HG03095 (cell line): ENCODE data around the gene TMPRSS9.
"Not testable (repeated sequence)": the region's sequence is repeated elsewhere in the genome, so short reads cannot be mapped to it uniquely, and the experiment has no call there.

ENCODE experiments used
- ATAC-seq: cut with Tn5 transposase; IDR thresholded peaks from one replicate; pipeline ENCODE4 v1.9.1; 2021; ENCODE audit warnings: moderate library complexity; ENCODE audit not compliant: unreplicated experiment

The TMPRSS9 gene

DNA sequence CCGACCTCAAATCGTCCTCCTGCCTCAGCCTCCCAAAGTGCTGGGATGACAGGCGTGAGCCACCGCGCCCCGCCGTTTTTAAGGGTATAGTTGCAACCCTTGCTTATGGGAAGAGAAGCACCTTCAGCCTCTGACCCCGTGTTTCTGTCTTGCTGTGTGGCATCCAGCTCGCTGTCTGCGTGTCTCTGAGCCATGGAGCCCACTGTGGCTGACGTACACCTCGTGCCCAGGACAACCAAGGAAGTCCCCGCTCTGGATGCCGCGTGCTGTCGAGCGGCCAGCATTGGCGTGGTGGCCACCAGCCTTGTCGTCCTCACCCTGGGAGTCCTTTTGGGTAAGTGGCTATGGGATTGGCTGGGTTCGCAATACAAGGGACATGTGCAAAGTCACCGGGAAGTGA lies 29.5 kb downstream of the TMPRSS9 start:
- ATAC-seq: no peak

DNA sequence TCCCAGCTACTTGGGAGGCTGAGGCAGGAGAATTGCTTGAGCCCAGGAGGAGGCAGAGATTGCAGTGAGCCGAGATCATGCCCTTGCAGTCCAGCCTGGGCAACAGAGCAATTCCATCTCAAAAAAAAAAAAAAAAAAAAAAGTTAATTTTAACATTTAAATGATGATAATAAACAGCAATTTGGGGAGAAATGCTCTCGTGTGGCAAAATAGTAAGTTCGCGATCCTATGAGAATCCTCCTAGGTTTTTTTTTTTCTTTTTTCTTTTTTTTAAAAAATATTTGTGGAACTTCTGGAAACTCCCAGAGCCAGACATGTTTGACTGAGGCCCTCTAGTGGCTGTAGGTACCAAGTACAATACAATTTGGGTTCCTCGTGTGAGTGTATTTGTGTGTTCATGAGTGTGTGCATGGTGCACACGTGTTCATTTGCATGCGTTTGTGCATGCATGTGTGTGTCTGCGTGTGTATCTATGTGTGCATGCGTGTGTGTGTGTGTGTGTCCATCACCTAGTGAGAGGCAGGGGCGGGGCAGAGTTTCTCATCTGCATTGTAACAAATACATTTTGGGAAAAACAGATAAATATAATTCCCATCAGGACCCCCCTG lies 31.2 kb downstream of the TMPRSS9 start:
- no peak for ATAC-seq

DNA sequence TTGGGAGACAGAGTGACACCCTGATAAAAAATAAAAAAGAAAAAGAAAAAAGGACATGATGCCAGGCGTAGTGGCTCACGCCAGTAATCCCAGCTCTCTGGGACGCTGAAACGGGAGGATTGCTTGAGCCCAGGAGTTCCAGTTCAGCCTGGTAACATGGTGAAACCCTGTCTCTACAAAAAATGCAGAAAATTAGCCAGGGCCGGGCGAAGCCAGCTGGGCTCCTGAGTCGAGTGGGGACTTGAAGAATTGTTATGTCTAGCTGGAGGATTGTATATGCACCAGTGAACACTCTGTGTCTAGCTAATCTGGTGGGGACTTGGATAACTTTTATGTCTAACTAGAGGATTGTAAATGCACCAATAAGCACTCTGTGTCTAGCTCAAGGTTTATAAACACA lies 32.3 kb downstream of the TMPRSS9 start:
- no peak for ATAC-seq

DNA sequence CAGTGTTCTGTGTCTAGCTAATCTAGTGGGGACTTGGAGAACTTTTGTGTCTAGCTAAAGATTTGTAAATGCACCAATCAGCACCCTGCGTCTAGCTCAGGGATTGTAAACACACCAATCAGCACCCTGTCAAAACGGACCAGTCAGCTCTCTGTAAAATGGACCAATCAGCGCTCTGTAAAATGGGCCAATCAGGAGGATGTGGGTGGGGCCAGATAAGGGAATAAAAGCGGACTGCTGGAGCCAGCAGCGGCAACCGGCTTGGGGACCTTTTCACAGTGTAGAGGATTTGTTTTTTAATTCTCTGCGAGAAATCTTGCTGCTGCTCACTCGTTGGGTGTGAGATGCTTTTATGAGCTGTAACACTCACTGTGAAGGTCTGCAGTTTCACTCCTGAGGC lies 32.8 kb downstream of the TMPRSS9 start:
- ATAC-seq: not testable (repeated sequence)

DNA sequence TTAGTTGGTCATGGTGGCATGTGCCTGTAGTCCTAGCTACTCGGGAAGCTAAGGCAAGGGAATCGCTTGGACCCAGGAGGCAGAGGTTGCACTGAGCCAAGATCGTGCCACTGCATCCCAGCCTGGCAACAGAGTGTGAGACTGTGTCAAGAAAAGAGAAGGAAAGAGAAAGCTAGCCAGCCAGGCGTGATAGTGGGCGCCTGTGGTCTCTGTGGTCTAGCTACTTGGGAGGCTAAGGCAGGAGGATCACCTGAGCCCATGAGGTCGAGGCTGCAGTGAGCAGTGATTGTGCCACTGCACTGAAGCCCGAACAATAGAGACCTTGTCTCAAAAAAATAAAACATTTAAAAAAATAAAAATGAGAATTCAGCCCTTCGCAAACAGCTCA lies 34.0 kb downstream of the TMPRSS9 start:
- no peak for ATAC-seq

DNA sequence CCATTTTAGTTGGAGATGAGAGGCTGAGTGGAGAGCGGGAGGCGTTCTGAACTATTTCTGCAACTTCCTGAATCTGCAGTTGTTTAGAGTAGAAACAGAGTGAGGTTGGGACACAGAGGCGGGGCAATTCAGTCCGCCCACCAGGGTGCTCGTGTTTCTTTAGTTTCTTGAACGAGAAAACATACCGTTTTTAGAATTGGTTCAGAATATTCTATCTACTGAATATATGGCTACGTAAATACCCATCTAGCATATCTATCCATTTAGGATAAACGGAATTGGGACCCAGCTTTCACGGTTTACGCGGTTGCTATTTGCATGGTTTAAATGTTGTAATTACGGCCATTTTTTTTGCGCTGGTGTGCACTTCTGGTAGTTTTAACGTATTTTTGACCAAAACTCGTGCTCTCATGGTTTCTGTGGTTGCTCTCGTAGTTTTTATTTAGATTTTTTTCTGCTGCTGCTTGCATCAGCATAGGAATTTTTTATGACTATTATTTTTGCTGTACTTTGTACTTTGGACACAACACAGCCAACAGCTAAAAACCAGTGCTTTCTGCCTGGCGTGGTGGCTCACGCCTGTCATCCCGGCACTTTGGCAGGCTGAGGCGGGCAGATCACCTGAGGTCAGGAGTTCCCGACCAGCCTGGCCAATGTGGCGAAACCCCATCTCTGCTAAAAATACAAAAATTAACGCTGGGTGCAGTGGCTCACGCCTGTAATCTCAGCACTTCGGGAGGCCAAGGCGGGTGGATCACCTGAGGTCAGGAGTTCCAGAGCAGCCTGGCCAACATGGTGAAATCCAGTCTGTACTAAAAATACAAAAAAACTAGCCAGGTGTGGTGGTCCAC lies 34.6 kb downstream of the TMPRSS9 start:
- ATAC-seq: no peak

DNA sequence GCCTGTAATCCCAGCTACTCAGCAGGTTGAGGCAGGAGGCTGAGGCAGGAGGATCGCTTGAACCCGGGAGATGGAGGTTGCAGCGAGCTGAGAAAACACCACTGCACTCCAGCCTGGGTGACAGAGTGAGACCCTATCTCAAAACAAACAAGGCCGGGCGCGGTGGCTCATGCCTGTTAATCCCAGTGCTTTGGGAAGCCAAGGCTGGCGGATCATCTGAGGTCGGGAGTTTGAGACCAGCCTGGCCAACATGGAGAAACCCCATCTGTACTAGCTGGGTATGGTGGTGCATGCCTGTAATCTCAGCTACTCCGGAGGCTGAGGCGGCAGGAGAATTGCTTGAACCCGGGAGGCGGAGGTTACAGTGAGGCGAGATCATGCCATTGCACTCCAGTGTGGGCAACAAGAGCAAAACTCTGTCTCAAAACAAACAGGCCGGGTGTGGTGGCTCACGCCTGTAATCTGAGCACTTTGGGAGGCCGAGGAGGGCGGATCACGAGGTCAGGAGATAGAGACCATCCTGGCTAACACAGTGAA lies 35.3 kb downstream of the TMPRSS9 start:
- ATAC-seq: not testable (repeated sequence)

DNA sequence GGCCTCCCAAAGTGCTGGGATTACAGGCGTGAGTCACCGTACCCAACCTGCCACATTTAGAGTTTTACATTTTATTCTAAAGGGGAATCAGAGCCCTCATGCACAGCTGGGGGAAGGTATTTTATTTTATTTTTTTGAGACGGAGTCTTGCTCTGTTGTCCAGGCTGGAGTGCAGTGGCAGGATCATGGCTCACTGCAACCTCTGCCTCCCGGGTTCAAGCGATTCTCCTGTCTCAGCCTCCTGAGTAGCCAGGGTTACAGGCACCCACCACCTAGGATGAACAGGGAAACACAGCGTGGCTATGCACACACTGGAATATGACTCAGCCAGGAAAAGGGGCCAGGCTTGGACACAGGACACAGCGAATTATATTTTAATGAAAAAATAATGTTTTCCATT lies 37.1 kb downstream of the TMPRSS9 start:
- ATAC-seq: not testable (repeated sequence)

DNA sequence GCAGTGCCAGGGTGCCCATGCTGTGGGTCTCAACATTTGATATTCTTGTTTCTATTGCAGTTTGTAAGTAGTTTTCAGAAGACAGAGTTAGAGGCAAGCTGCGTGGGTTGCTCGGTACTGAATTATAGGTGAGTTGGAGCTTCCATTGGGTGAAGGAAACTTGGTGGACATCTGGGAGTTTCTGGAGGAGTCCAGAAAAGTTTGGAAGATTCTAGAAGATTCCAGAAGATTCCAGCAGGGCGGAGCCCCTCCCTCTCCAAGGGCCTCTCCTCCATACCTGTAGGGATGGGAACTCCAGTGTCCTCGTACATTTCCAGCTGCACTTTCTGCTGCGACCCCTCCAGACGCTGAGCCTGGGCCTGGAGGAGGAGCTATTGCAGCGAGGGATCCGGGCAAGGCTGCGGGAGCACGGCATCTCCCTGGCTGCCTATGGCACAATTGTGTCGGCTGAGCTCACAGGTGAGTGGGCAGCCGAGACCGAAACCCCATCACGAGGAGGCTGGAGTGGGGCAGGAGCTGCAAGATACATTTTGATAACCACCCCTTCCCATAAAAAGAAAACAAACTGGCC lies 38.8 kb downstream of the TMPRSS9 start:
- ATAC-seq: no peak

DNA sequence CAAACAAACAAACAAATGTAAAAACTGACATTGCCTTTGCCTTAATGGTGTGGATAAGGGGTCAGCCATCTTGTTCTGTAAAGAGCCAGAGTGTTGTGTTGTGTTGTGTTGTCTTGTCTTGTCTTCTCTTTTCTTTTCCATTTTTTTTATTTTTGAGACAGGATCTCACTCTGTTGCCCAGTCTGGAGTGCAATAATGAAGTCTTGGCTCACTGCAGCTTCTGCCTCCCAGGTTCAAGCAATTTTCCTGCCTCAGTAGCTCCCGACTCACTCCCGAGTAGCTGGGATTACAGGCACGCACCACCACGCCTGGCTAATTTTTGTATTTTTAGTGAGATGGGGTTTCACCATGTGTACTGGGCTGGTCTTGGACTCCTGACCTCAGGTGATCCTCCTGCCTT lies 39.5 kb downstream of the TMPRSS9 start:
- no peak for ATAC-seq

DNA sequence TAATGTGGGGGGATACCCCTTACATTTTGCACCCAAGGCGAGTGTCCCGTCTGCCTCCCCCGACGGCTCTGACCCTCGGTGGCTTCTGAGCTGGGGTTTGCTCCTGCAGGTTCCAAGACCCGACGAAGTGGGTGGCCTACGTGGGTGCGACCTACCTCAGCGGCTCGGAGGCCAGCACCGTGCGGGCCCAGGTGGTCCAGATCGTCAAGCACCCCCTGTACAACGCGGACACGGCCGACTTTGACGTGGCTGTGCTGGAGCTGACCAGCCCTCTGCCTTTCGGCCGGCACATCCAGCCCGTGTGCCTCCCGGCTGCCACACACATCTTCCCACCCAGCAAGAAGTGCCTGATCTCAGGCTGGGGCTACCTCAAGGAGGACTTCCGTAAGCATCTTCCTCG lies 48.2 kb downstream of the TMPRSS9 start:
- no peak for ATAC-seq

DNA sequence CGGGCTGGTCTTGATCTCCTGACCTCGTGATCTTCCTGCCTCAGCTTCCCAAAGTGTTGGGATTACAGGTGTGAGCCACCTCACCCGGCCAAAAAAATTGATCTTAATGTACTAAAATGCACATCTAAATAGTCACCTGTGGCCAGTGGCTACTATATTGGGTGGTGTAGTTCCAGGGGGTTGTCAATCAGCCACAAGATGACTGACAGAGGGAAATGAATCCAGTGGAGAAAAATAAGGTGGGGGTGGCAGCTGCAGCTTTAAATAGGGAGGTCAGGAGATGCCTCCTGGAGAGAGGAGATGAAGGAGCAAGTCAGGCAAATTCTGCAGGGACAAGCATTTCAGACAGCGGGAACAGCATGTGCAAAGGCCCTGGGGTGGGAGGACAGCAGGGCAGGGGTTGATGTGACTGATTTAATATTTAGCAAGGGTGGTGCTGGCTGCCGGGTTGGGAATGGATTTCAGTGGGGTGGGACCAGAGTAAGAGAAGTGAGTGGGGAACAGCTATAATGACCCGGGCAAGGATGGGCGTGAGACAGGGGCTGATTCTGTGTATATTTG lies 49.4 kb downstream of the TMPRSS9 start:
- no peak for ATAC-seq

DNA sequence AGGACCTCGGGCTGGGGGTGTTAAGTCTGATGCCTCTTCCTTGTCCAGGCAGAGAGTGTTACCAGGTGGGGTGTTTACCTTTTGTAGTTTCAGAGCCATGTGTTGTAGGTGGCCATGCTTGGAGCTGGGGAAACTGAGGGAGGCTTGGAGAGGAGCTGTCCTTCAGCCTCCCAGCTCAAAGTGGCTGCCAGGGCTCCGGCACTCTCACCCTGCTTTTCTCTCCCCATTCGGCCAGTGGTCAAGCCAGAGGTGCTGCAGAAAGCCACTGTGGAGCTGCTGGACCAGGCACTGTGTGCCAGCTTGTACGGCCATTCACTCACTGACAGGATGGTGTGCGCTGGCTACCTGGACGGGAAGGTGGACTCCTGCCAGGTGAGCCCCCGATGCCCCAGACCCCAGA lies 50.0 kb downstream of the TMPRSS9 start:
- no peak for ATAC-seq

DNA sequence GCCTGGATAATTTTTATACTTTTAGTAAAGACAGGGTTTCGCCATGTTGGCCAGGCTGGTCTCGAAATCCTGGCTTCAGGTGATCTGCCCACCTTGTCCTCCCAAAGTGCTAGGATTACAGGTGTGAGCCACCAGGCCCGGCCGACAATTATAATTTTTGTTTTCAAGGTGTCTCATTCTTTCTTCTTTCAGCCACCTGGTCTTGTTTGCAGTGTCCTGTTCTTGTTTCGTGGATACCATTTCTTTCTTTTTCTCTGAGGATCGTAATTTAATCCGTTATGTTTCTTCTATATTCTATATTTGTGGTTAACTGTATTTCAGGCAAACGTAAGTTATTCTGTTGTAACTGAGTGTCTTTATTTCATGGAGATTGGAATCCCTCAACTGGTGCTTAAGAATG lies 51.6 kb downstream of the TMPRSS9 start:
- no peak for ATAC-seq

DNA sequence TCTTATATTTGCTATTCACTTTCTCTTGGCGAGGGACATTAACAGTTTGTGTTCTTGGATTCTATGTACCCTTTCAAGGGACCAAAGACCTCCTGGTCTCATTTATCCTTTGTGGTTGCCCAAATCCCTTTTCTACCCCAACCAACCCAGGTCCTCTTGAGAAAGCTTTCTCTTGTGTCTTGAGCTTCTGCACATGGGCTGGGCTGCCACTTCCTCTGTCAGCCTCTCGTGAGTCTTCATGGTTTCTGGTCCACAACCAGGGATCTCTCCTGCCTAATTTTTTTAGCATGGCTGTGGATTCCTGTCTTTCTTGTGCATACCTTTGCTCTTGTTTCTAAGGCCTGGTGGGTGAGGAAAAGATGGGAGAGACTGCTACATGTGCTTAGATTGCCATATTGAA lies 52.4 kb downstream of the TMPRSS9 start:
- no peak for ATAC-seq

DNA sequence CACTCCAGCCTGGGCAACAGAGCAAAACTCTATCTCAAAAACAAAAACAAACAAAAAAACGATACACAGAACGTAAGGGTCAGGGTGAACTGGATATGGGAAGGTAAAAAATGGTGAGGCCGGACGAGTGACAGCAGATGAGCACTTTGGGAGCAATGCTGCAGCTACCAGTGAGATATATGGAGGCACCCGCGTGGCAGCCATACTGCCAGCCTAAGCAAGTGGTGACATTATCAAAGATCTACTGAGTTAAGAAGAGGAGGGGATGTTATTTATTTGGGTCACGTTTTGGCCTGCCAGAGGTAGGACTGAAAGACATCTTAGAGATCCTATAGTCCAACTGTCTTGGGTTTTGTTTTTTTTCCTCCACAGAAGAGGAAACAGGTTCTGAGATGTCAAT lies 53.1 kb downstream of the TMPRSS9 start:
- no peak for ATAC-seq

DNA sequence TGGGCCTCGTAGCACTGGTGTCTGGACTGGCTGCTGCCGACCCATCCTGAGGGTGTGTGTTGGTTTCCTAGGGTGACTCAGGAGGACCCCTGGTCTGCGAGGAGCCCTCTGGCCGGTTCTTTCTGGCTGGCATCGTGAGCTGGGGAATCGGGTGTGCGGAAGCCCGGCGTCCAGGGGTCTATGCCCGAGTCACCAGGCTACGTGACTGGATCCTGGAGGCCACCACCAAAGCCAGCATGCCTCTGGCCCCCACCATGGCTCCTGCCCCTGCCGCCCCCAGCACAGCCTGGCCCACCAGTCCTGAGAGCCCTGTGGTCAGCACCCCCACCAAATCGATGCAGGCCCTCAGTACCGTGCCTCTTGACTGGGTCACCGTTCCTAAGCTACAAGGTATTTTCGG lies 53.6 kb downstream of the TMPRSS9 start:
- no peak for ATAC-seq

DNA sequence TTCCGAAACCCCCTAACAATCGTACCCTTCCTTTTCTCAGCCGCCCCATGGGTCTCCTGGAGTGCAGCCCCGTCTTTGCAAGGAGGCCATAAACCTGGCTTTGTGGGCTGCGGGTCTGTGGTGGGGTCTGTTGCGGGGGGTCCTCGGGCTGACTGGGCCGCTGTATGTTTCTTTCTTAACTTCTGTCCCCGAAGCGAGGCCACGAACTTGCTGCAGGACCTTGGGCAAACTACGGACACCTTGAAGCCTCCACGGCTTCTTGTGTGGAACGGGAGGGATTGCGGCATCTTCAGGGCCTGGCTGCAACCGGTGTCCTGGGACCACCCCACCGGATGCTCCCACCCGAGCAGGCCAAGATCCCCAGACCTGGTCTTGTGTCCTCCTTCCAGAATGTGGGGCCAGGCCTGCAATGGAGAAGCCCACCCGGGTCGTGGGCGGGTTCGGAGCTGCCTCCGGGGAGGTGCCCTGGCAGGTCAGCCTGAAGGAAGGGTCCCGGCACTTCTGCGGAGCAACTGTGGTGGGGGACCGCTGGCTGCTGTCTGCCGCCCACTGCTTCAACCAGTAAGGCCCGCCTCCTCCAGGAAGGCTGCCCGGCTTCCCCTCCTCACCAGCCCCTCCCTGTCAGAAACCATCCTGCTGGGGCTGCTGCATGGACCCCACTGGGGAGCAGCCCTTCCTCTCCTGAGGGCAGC lies 55.4 kb downstream of the TMPRSS9 start:
- no peak for ATAC-seq

DNA sequence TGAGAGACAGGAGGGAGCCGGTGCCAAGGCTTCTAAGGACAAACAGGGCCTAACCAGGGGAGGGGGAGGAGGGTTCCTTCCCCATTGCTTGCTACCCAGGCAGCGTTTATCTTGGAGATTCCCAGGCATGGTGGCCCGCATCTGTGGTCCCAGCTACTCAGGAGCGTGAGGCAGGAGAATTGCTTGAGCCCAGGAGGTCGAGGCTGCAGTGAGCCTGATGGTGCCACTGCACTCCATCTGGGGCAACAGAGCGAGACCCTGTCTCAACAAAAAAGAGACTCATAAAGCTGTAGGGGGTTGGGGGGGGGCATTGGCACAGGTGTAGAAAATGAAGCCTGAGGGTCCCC lies 55.9 kb downstream of the TMPRSS9 start:
- ATAC-seq: no peak

DNA sequence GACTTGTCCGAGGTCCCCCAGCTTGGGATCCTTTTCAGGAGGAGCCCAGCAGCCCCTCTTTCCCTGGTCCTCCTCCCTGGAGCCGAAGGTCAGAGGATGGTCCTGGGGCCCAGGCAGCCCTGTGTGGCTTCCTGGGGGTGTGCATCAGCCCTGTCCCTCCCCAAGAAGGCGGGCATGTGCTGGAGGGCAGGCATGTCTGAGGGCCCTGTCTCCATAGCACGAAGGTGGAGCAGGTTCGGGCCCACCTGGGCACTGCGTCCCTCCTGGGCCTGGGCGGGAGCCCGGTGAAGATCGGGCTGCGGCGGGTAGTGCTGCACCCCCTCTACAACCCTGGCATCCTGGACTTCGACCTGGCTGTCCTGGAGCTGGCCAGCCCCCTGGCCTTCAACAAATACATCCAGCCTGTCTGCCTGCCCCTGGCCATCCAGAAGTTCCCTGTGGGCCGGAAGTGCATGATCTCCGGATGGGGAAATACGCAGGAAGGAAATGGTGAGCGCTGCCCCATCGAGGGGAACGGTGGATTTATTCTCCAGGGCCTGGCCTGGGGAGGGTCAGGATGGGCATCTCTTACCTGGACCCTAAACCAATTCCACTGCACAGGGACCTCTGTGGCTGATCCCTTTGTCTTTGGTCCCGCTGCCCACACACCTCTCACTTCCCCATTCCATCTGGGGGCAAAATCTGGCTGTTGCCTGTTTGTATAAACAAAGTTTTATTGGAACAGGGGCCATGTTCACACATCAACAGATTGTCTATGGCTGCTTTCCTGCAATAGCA lies 56.4 kb downstream of the TMPRSS9 start:
- no peak for ATAC-seq

DNA sequence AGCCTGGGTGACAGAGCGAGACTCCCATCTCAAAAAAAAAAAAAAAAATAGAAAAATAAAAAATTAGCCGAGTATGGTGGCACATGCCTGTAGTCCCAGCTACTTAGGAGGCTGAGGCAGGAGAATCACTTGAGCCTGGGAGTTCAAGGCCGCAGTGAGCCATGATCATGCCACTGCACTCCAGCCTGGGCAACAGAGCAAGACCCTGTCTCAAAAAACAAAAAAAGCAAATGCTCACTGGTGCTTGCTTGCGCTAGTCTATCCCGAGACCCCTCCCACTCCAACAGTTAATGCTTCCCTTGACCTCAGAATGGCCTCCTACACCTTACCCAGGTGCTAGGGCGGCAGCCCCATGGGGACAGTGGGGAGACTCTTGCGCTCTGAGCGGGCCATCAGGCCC lies 57.4 kb downstream of the TMPRSS9 start:
- not testable (repeated sequence) for ATAC-seq
